Activated T-cell treated with anti-CD3 and anti-CD28 coated beads, Interleukin-2, amount 50 U/mL, for 4 hours (primary cell): ENCODE results near the gene KCNH1. TPM values are rescaled to one million over a fixed set of nuclear protein-coding genes. Genes with fewer than 3 reads are reported as not detected.

Experiments used
- ATAC-seq, 2 donors: fragments of 200-7000 bp; cut with Tn5 transposase; one replicate each; pipeline ENCODE4 v1.10.0; 2021
- DNase-seq: peaks from one replicate; pipeline ENCODE4 v3.0.0-alpha.2; 2020
- H3K27me3 Mint-ChIP-seq: one replicate; pipeline ENCODE4 v1.8.0; 2021; ENCODE audit warnings: low read depth, mixed read lengths
- H3K36me3 Mint-ChIP-seq: one replicate; pipeline ENCODE4 v1.8.0; 2022; ENCODE audit warnings: mixed read lengths; ENCODE audit not compliant: insufficient read depth
- H3K4me1 Mint-ChIP-seq: one replicate; pipeline ENCODE4 v1.8.0; 2021; ENCODE audit warnings: low read depth, mixed read lengths
- H3K4me3 Mint-ChIP-seq: one replicate; pipeline ENCODE4 v1.8.0; 2021; ENCODE audit warnings: mild to moderate bottlenecking, moderate library complexity, mixed read lengths
- H3K9me3 Mint-ChIP-seq: one replicate; pipeline ENCODE4 v1.8.0; 2021; ENCODE audit warnings: mixed read lengths
- total RNA-seq, 3 donors: library from RNA; stranded (reverse); gene quantifications; one replicate each; pipeline ENCODE4 v1.2.1, GENCODE V29; 2021

Gene KCNH1
- total RNA-seq, 3 donors from 2014 or later = not detected

- H3K27me3 Mint-ChIP-seq = peaks cover 2% of the 10 kb centered on the region
- DNase-seq = no peak
- no peaks in the 10 kb centered on the region for H3K36me3 Mint-ChIP-seq
- no peak for ATAC-seq
- H3K9me3 Mint-ChIP-seq = no peaks in the 10 kb centered on the region
- no peaks in the 10 kb centered on the region for H3K4me1 Mint-ChIP-seq
- no peak overlapping the region for H3K4me3 Mint-ChIP-seq
Observed at GRCh38 chr1:210857705-210858104, 276.2 kb downstream of the KCNH1 start.

GRCh38 chr1:210857146-210857663 is 276.7 kb downstream of the KCNH1 start:
- Mint-ChIP-seq H3K27me3 (peaks cover 2% of the 10 kb centered on the region), H3K4me1 (no peaks in the 10 kb centered on the region), H3K4me3 (no peak overlapping the region), H3K36me3 (no peaks in the 10 kb centered on the region), H3K9me3 (no peaks in the 10 kb centered on the region)
- ATAC-seq = no peak
- DNase-seq = no peak

- Mint-ChIP-seq H3K36me3 (no peaks in the 10 kb centered on the region), H3K9me3 (no peaks in the 10 kb centered on the region), H3K4me1 (no peaks in the 10 kb centered on the region), H3K27me3 (peaks cover 2% of the 10 kb centered on the region), H3K4me3 (no peak overlapping the region)
- DNase-seq = no peak
- no peak for ATAC-seq
Observed at GRCh38 chr1:210855440-210855839, 278.5 kb downstream of the KCNH1 start.

GRCh38 chr1:210853276-210853675 is 280.7 kb downstream of the KCNH1 start:
- Mint-ChIP-seq H3K9me3 (no peaks in the 10 kb centered on the region), H3K36me3 (no peaks in the 10 kb centered on the region), H3K4me1 (no peaks in the 10 kb centered on the region), H3K27me3 (peaks cover 2% of the 10 kb centered on the region), H3K4me3 (no peak overlapping the region)
- no peak for DNase-seq
- ATAC-seq = no peak

- Mint-ChIP-seq H3K4me3 (no peak overlapping the region), H3K36me3 (no peaks in the 10 kb centered on the region), H3K27me3 (no peaks in the 10 kb centered on the region), H3K4me1 (no peaks in the 10 kb centered on the region), H3K9me3 (no peaks in the 10 kb centered on the region)
- ATAC-seq (no peak), DNase-seq (no peak)
Observed at GRCh38 chr1:210850556-210850955, 283.4 kb downstream of the KCNH1 start.

- Mint-ChIP-seq H3K27me3 (no peaks in the 10 kb centered on the region), H3K36me3 (no peaks in the 10 kb centered on the region), H3K9me3 (no peaks in the 10 kb centered on the region), H3K4me1 (no peaks in the 10 kb centered on the region), H3K4me3 (no peak overlapping the region)
- DNase-seq = no peak
- no peak for ATAC-seq
Observed at GRCh38 chr1:210848474-210848873, 285.5 kb downstream of the KCNH1 start.

GRCh38 chr1:210841926-210842625 is 291.9 kb downstream of the KCNH1 start:
- no peak for DNase-seq
- H3K9me3 Mint-ChIP-seq = no peaks in the 10 kb centered on the region
- no peak for ATAC-seq

GRCh38 chr1:210830034-210831028 is 303.6 kb downstream of the KCNH1 start:
- H3K9me3 Mint-ChIP-seq = no peaks in the 10 kb centered on the region
- DNase-seq = no peak
- no peaks in the 10 kb centered on the region for H3K36me3 Mint-ChIP-seq

More at GRCh38 chr1:210841926-210842625, 291.9 kb downstream of the KCNH1 start:
- Mint-ChIP-seq H3K4me3 (no peak overlapping the region), H3K27me3 (peaks cover 2% of the 10 kb centered on the region), H3K36me3 (no peaks in the 10 kb centered on the region), H3K4me1 (no peaks in the 10 kb centered on the region)

GRCh38 chr1:210828996-210829596 is 304.9 kb downstream of the KCNH1 start:
- Mint-ChIP-seq H3K9me3 (no peaks in the 10 kb centered on the region), H3K27me3 (peaks cover 6% of the 10 kb centered on the region), H3K4me1 (no peaks in the 10 kb centered on the region), H3K4me3 (no peak overlapping the region), H3K36me3 (no peaks in the 10 kb centered on the region)
- no peak for ATAC-seq
- DNase-seq = no peak

More at GRCh38 chr1:210830034-210831028, 303.6 kb downstream of the KCNH1 start:
- H3K4me3 Mint-ChIP-seq = no peak overlapping the region
- H3K27me3 Mint-ChIP-seq = peaks cover 6% of the 10 kb centered on the region
- no peaks in the 10 kb centered on the region for H3K4me1 Mint-ChIP-seq
- ATAC-seq = no peak

GRCh38 chr1:210827481-210827880 is 306.5 kb downstream of the KCNH1 start:
- Mint-ChIP-seq H3K4me1 (no peaks in the 10 kb centered on the region), H3K36me3 (no peaks in the 10 kb centered on the region)

GRCh38 chr1:210826686-210827085 is 307.3 kb downstream of the KCNH1 start:
- H3K4me1 Mint-ChIP-seq = no peaks in the 10 kb centered on the region
- ATAC-seq (no peak), DNase-seq (no peak)
- peaks cover 11% of the 10 kb centered on the region for H3K27me3 Mint-ChIP-seq
- no peaks in the 10 kb centered on the region for H3K9me3 Mint-ChIP-seq
- H3K4me3 Mint-ChIP-seq = no peak overlapping the region
- H3K36me3 Mint-ChIP-seq = no peaks in the 10 kb centered on the region

More at GRCh38 chr1:210827481-210827880, 306.5 kb downstream of the KCNH1 start:
- no peak for DNase-seq
- Mint-ChIP-seq H3K27me3 (peaks cover 11% of the 10 kb centered on the region), H3K4me3 (no peak overlapping the region), H3K9me3 (no peaks in the 10 kb centered on the region)
- no peak for ATAC-seq

- H3K9me3 Mint-ChIP-seq = no peaks in the 10 kb centered on the region
- peaks cover 13% of the 10 kb centered on the region for H3K27me3 Mint-ChIP-seq
- no peak for DNase-seq
- ATAC-seq = no peak
- no peaks in the 10 kb centered on the region for H3K4me1 Mint-ChIP-seq
- H3K4me3 Mint-ChIP-seq = no peak overlapping the region
- no peaks in the 10 kb centered on the region for H3K36me3 Mint-ChIP-seq
Observed at GRCh38 chr1:210822932-210823331, 311.0 kb downstream of the KCNH1 start.

- Mint-ChIP-seq H3K36me3 (no peaks in the 10 kb centered on the region), H3K4me3 (no peak overlapping the region), H3K9me3 (no peaks in the 10 kb centered on the region), H3K27me3 (peaks cover 13% of the 10 kb centered on the region), H3K4me1 (no peaks in the 10 kb centered on the region)
- no peak for DNase-seq
- ATAC-seq = no peak
Observed at GRCh38 chr1:210822241-210822640, 311.7 kb downstream of the KCNH1 start.

GRCh38 chr1:210821615-210822014 is 312.3 kb downstream of the KCNH1 start:
- no peaks in the 10 kb centered on the region for H3K4me1 Mint-ChIP-seq
- no peak for DNase-seq
- peaks cover 13% of the 10 kb centered on the region for H3K27me3 Mint-ChIP-seq
- H3K9me3 Mint-ChIP-seq = no peaks in the 10 kb centered on the region
- H3K36me3 Mint-ChIP-seq = no peaks in the 10 kb centered on the region
- H3K4me3 Mint-ChIP-seq = no peak overlapping the region
- ATAC-seq = no peak
